Rectal smooth muscle tissue (tissue), 1 donor: Measurements from ENCODE around the gene HDAC4.

Experiments used
- H3K27ac ChIP-seq: one replicate; pipeline ENCODE4 v1.7.0; 2013; ENCODE audit warnings: low read depth, low read length, inconsistent platforms
- H3K27me3 ChIP-seq: one replicate; pipeline ENCODE4 v1.7.0; 2013; ENCODE audit warnings: low read length; ENCODE audit not compliant: control insufficient read depth, insufficient read depth
- H3K36me3 ChIP-seq: one replicate; pipeline ENCODE4 v1.7.0; 2013; ENCODE audit warnings: low read length; ENCODE audit not compliant: control insufficient read depth, insufficient read depth
- H3K4me1 ChIP-seq: one replicate; pipeline ENCODE4 v1.7.0; 2013; ENCODE audit warnings: low read length; ENCODE audit not compliant: control insufficient read depth, insufficient read depth
- H3K4me3 ChIP-seq: one replicate; pipeline ENCODE4 v1.7.0; 2013; ENCODE audit warnings: low read length
- H3K9ac ChIP-seq: one replicate; pipeline ENCODE4 v1.7.0; 2013; ENCODE audit warnings: low read length

Gene HDAC4

GRCh38 chr2:239055756-239056493 lies 344.9 kb downstream of the HDAC4 start:
- H3K4me1 ChIP-seq = no peaks in the 10 kb centered on the region
- H3K27me3 ChIP-seq = no peaks in the 10 kb centered on the region
- peaks cover 22% of the 10 kb centered on the region for H3K36me3 ChIP-seq
- no peak overlapping the region for H3K27ac ChIP-seq
- no peak overlapping the region for H3K4me3 ChIP-seq
- no peak overlapping the region for H3K9ac ChIP-seq

GRCh38 chr2:239054921-239055320 lies 345.9 kb downstream of the HDAC4 start:
- H3K27ac ChIP-seq = no peak overlapping the region
- no peak overlapping the region for H3K4me3 ChIP-seq
- peaks cover 20% of the 10 kb centered on the region for H3K36me3 ChIP-seq
- H3K4me1 ChIP-seq = no peaks in the 10 kb centered on the region
- H3K9ac ChIP-seq = no peak overlapping the region
- H3K27me3 ChIP-seq = no peaks in the 10 kb centered on the region

- Histone ChIP-seq H3K27me3 (no peaks in the 10 kb centered on the region), H3K36me3 (peaks cover 20% of the 10 kb centered on the region), H3K27ac (no peak overlapping the region), H3K4me3 (no peak overlapping the region), H3K4me1 (no peaks in the 10 kb centered on the region), H3K9ac (no peak overlapping the region)
Measured at GRCh38 chr2:239053801-239054503, 346.9 kb downstream of the HDAC4 start.

GRCh38 chr2:239052798-239053665 lies 347.8 kb downstream of the HDAC4 start:
- Histone ChIP-seq H3K9ac (no peak overlapping the region), H3K27me3 (no peaks in the 10 kb centered on the region), H3K4me1 (no peaks in the 10 kb centered on the region), H3K36me3 (peaks cover 20% of the 10 kb centered on the region), H3K27ac (no peak overlapping the region), H3K4me3 (no peak overlapping the region)

GRCh38 chr2:239051891-239052445 lies 348.9 kb downstream of the HDAC4 start:
- H3K4me1 ChIP-seq = no peaks in the 10 kb centered on the region
- peaks cover 20% of the 10 kb centered on the region for H3K36me3 ChIP-seq
- H3K27ac ChIP-seq = no peak overlapping the region
- H3K4me3 ChIP-seq = no peak overlapping the region
- H3K9ac ChIP-seq = no peak overlapping the region
- H3K27me3 ChIP-seq = no peaks in the 10 kb centered on the region

GRCh38 chr2:239050252-239050649 lies 350.6 kb downstream of the HDAC4 start:
- no peak overlapping the region for H3K9ac ChIP-seq
- no peak overlapping the region for H3K27ac ChIP-seq
- H3K4me1 ChIP-seq = no peaks in the 10 kb centered on the region
- H3K4me3 ChIP-seq = no peak overlapping the region
- H3K36me3 ChIP-seq = peaks cover 20% of the 10 kb centered on the region
- H3K27me3 ChIP-seq = no peaks in the 10 kb centered on the region

- no peak overlapping the region for H3K4me3 ChIP-seq
- H3K27me3 ChIP-seq = no peaks in the 10 kb centered on the region
- no peak overlapping the region for H3K9ac ChIP-seq
- H3K36me3 ChIP-seq = peaks cover 19% of the 10 kb centered on the region
- H3K27ac ChIP-seq = no peak overlapping the region
- H3K4me1 ChIP-seq = no peaks in the 10 kb centered on the region
Measured at GRCh38 chr2:239049421-239050251, 351.2 kb downstream of the HDAC4 start.

GRCh38 chr2:239048736-239049135 lies 352.1 kb downstream of the HDAC4 start:
- Histone ChIP-seq H3K27ac (no peak overlapping the region), H3K36me3 (peaks cover 11% of the 10 kb centered on the region), H3K27me3 (no peaks in the 10 kb centered on the region), H3K4me3 (no peak overlapping the region), H3K4me1 (no peaks in the 10 kb centered on the region), H3K9ac (no peak overlapping the region)

GRCh38 chr2:239047861-239048260 lies 353.0 kb downstream of the HDAC4 start:
- no peak overlapping the region for H3K27ac ChIP-seq
- no peak overlapping the region for H3K4me3 ChIP-seq
- no peaks in the 10 kb centered on the region for H3K27me3 ChIP-seq
- no peak overlapping the region for H3K9ac ChIP-seq
- peaks cover 2% of the 10 kb centered on the region for H3K36me3 ChIP-seq
- no peaks in the 10 kb centered on the region for H3K4me1 ChIP-seq

- Histone ChIP-seq H3K9ac (no peak overlapping the region), H3K27me3 (no peaks in the 10 kb centered on the region), H3K4me1 (no peaks in the 10 kb centered on the region), H3K27ac (no peak overlapping the region), H3K36me3 (no peaks in the 10 kb centered on the region), H3K4me3 (no peak overlapping the region)
Measured at GRCh38 chr2:239047420-239047819, 353.4 kb downstream of the HDAC4 start.

- H3K36me3 ChIP-seq = no peaks in the 10 kb centered on the region
- H3K9ac ChIP-seq = no peak overlapping the region
- H3K27ac ChIP-seq = no peak overlapping the region
- H3K27me3 ChIP-seq = no peaks in the 10 kb centered on the region
- H3K4me3 ChIP-seq = no peak overlapping the region
- H3K4me1 ChIP-seq = no peaks in the 10 kb centered on the region
Measured at GRCh38 chr2:239046822-239047221, 354.0 kb downstream of the HDAC4 start.
